Uterus (tissue), 2 donors: Measurements from ENCODE around the gene DAPK3.

Experiments used
- POLR2A ChIP-seq, 2 donors: fragments of 450-650 bp; IDR thresholded peaks; one replicate each; pipeline ENCODE4 v1.6.1; 2016; ENCODE audit warnings: antibody characterized with exemption in 2 of 2, mild to moderate bottlenecking in 1 of 2, moderate library complexity in 1 of 2
- TF ChIP-seq, protein P1 (sequence below), 4 experiments: fragments of 200-600 bp in 2 of 4; fragments of 450-650 bp in 2 of 4; sonication (generic) in 2 of 4; IDR thresholded peaks; one replicate each; pipeline ENCODE4 v1.5.1; 2016 to 2019; ENCODE audit warnings: antibody characterized with exemption in 4 of 4, mild to moderate bottlenecking in 2 of 4, moderate library complexity in 1 of 4

DNA sequence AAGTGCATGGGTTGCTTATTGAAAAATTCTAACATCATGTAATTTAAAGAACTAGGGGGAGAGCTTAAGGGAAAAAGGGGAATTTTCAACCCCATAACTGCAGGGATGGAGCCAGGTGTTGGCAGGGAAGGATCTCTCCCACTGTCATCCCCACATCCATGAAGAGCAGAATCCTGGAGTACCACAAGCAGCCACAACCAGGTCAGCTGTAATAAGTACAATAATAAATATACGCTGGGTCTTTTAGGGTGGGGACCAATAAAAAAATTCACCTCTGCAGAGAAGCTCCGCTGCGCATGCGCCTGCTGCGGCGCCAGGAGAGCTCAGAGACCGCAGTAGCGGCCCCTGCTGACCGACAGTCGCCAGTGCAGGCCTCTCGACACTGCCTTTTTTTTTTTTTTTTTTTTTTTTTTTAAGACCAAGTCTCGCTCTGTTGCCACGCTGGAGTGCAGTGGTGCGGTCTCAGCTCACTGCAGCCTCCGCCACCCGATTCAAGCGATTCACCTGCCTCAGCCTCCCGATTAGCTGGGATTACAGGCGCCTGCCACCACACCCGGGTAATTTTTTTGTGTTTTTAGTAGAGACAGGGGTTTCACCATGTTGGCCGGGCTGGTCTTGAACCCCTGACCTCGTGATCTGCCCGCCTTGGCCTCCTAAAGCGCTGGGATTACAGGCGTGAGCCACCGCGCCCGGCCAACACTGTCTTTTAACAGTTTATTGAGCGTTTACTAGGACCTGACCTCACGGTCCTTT, 16.9 kb upstream of the DAPK3 start:
- no peak for TF ChIP-seq POLR2A (IDR thresholded peaks at IDR 0.05)
- TF ChIP-seq, protein P1, sequence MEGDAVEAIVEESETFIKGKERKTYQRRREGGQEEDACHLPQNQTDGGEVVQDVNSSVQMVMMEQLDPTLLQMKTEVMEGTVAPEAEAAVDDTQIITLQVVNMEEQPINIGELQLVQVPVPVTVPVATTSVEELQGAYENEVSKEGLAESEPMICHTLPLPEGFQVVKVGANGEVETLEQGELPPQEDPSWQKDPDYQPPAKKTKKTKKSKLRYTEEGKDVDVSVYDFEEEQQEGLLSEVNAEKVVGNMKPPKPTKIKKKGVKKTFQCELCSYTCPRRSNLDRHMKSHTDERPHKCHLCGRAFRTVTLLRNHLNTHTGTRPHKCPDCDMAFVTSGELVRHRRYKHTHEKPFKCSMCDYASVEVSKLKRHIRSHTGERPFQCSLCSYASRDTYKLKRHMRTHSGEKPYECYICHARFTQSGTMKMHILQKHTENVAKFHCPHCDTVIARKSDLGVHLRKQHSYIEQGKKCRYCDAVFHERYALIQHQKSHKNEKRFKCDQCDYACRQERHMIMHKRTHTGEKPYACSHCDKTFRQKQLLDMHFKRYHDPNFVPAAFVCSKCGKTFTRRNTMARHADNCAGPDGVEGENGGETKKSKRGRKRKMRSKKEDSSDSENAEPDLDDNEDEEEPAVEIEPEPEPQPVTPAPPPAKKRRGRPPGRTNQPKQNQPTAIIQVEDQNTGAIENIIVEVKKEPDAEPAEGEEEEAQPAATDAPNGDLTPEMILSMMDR (IDR thresholded peaks at IDR 0.05), result peak; percentile 82 to 86 (median 84)
